Suprapubic skin (tissue), 4 donors: ENCODE results near the gene DPYD. TPM values are rescaled to one million over a fixed set of nuclear protein-coding genes. Genes with fewer than 3 reads are reported as not detected.

Experiments used
- DNase-seq, 2 donors: peaks; one replicate each; pipeline ENCODE4 v3.0.0-alpha.2; 2019; ENCODE audit warnings: low spot score in 2 of 2
- H3K27ac ChIP-seq: fragments of 200-600 bp; sonication (generic); one replicate; pipeline ENCODE4 v1.5.1; 2019
- H3K27me3 ChIP-seq: fragments of 200-600 bp; sonication (generic); one replicate; pipeline ENCODE4 v1.5.1; 2019
- H3K36me3 ChIP-seq: fragments of 200-600 bp; sonication (generic); one replicate; pipeline ENCODE4 v1.5.1; 2019
- H3K4me1 ChIP-seq: fragments of 200-600 bp; sonication (generic); one replicate; pipeline ENCODE4 v1.5.1; 2019
- H3K4me3 ChIP-seq: fragments of 200-600 bp; sonication (generic); one replicate; pipeline ENCODE4 v1.5.1; 2019; ENCODE audit warnings: mild to moderate bottlenecking
- H3K9me3 ChIP-seq: fragments of 200-600 bp; sonication (generic); one replicate; pipeline ENCODE4 v1.5.1; 2019
- CTCF ChIP-seq, 2 donors: fragments of 200-600 bp in 1 of 2; fragments of 450-650 bp in 1 of 2; sonication (generic) in 1 of 2; IDR thresholded peaks; one replicate each; pipeline ENCODE4 v1.5.1; 2016 to 2019; ENCODE audit warnings: antibody characterized with exemption in 2 of 2, mild to moderate bottlenecking in 1 of 2, moderate library complexity in 1 of 2
- EP300 ChIP-seq: sonication (generic); formaldehyde crosslinking; IDR thresholded peaks from one replicate; pipeline ENCODE4 v1.6.1; 2017; ENCODE audit warnings: antibody characterized with exemption
- POLR2A ChIP-seq, 2 donors: fragments of 450-650 bp; IDR thresholded peaks; one replicate each; pipeline ENCODE4 v1.6.1; 2017; ENCODE audit warnings: antibody characterized with exemption in 2 of 2, mild to moderate bottlenecking in 2 of 2, moderate library complexity in 2 of 2
- POLR2AphosphoS5 ChIP-seq, 3 donors: sonication (generic); formaldehyde crosslinking; IDR thresholded peaks; one replicate each; pipeline ENCODE4 v1.6.1; 2017; ENCODE audit warnings: antibody characterized with exemption in 3 of 3
- WGBS: methylation state at CpG from one replicate; pipeline ENCODE4 v1.1.5; 2018; 5-methylcytosine and 5-hydroxymethylcytosine counted together
- total RNA-seq, 4 donors: library from RNA; depleted of rRNA; stranded (reverse); fragments of >200 nt; gene quantifications; one replicate each; pipeline ENCODE4 v1.1.0, GENCODE V29; 2016

Gene DPYD
- total RNA-seq, 4 donors from 2014 or later, result 10.1 to 31.9 (median 11.6) TPM

GRCh38 chr1:97761637-97762036 lies 159.2 kb downstream of the DPYD start:
- 90% methylated on average over 1 of the region's 1 CpG for WGBS
- Histone ChIP-seq H3K4me3 (no peak overlapping the region), H3K27me3 (no peaks in the 10 kb centered on the region), H3K9me3 (no peaks in the 10 kb centered on the region), H3K4me1 (peaks cover 10% of the 10 kb centered on the region), H3K27ac (no peak overlapping the region), H3K36me3 (no peaks in the 10 kb centered on the region)
- no peak for DNase-seq
- TF ChIP-seq POLR2A (IDR thresholded peaks at IDR 0.05), result no peak
- TF ChIP-seq CTCF (IDR thresholded peaks at IDR 0.05), result no peak
- no peak for TF ChIP-seq POLR2AphosphoS5 (IDR thresholded peaks at IDR 0.05)
- TF ChIP-seq EP300, result no peak

- Histone ChIP-seq H3K27ac (no peak overlapping the region), H3K9me3 (no peaks in the 10 kb centered on the region), H3K36me3 (no peaks in the 10 kb centered on the region), H3K4me1 (peaks cover 10% of the 10 kb centered on the region), H3K4me3 (no peak overlapping the region), H3K27me3 (no peaks in the 10 kb centered on the region)
- no peak for DNase-seq
- TF ChIP-seq POLR2AphosphoS5 (IDR thresholded peaks at IDR 0.05), result no peak
- TF ChIP-seq POLR2A (IDR thresholded peaks at IDR 0.05), result no peak
- no peak for TF ChIP-seq EP300
- no peak for TF ChIP-seq CTCF (IDR thresholded peaks at IDR 0.05)
- WGBS, result 70% methylated on average over 2 of the region's 2 CpGs
These were observed 161.8 kb downstream of the DPYD start for GRCh38 chr1:97759078-97759477.

GRCh38 chr1:97758541-97759057 lies 162.2 kb downstream of the DPYD start:
- no peak overlapping the region for H3K4me3 ChIP-seq
- no peak overlapping the region for H3K27ac ChIP-seq
- WGBS, result 19% methylated on average over 1 of the region's 1 CpG
- H3K36me3 ChIP-seq, result no peaks in the 10 kb centered on the region
- peaks cover 10% of the 10 kb centered on the region for H3K4me1 ChIP-seq
- no peak for DNase-seq
- H3K27me3 ChIP-seq, result no peaks in the 10 kb centered on the region
- H3K9me3 ChIP-seq, result no peaks in the 10 kb centered on the region
- TF ChIP-seq EP300, result no peak
- no peak for TF ChIP-seq CTCF (IDR thresholded peaks at IDR 0.05)
- TF ChIP-seq POLR2A (IDR thresholded peaks at IDR 0.05), result no peak
- no peak for TF ChIP-seq POLR2AphosphoS5 (IDR thresholded peaks at IDR 0.05)

GRCh38 chr1:97745912-97746311 lies 174.9 kb downstream of the DPYD start:
- Histone ChIP-seq H3K27ac (no peak overlapping the region), H3K36me3 (no peaks in the 10 kb centered on the region), H3K9me3 (no peaks in the 10 kb centered on the region), H3K27me3 (no peaks in the 10 kb centered on the region), H3K4me1 (peaks cover 3% of the 10 kb centered on the region), H3K4me3 (no peak overlapping the region)
- DNase-seq, result no peak
- TF ChIP-seq POLR2A (IDR thresholded peaks at IDR 0.05), result no peak
- TF ChIP-seq EP300, result no peak
- no peak for TF ChIP-seq POLR2AphosphoS5 (IDR thresholded peaks at IDR 0.05)
- TF ChIP-seq CTCF (IDR thresholded peaks at IDR 0.05), result no peak

- peaks cover 3% of the 10 kb centered on the region for H3K4me1 ChIP-seq
- DNase-seq, result no peak
- no peaks in the 10 kb centered on the region for H3K9me3 ChIP-seq
These were observed 175.9 kb downstream of the DPYD start for GRCh38 chr1:97744977-97745376.

More at GRCh38 chr1:97744977-97745376, 175.9 kb downstream of the DPYD start:
- Histone ChIP-seq H3K27me3 (no peaks in the 10 kb centered on the region), H3K27ac (no peak overlapping the region), H3K36me3 (no peaks in the 10 kb centered on the region), H3K4me3 (no peak overlapping the region)
- TF ChIP-seq POLR2AphosphoS5 (IDR thresholded peaks at IDR 0.05), result no peak
- no peak for TF ChIP-seq EP300
- TF ChIP-seq POLR2A (IDR thresholded peaks at IDR 0.05), result no peak
- TF ChIP-seq CTCF (IDR thresholded peaks at IDR 0.05), result no peak
